GM18499 (cell line): ENCODE measurements around the gene SCUBE1.

Experiments
- ATAC-seq: cut with Tn5 transposase; IDR thresholded peaks from one replicate; pipeline ENCODE4 v1.9.1; 2021; ENCODE audit warnings: moderate number of reproducible peaks; ENCODE audit not compliant: insufficient read depth, unreplicated experiment

The SCUBE1 gene

GRCh38 chr22:43152357-43153071 is 190.7 kb downstream of the SCUBE1 start:
- no peak for ATAC-seq

- ATAC-seq: no peak
Measured at GRCh38 chr22:43152003-43152356, 191.2 kb downstream of the SCUBE1 start.

- ATAC-seq: no peak
Measured at GRCh38 chr22:43151251-43152002, 191.7 kb downstream of the SCUBE1 start, which contains the start of gene TSPO. TSPO (plus strand) TSS chr22:43151559; CDS start chr22:43159239, 7,680 bp downstream.

GRCh38 chr22:43150731-43151206 is 192.4 kb downstream of the SCUBE1 start:
- ATAC-seq: no peak

- ATAC-seq: no peak
Measured at GRCh38 chr22:43148581-43148980, 194.6 kb downstream of the SCUBE1 start.

GRCh38 chr22:43147821-43148220 is 195.4 kb downstream of the SCUBE1 start:
- ATAC-seq: no peak
